Measurements from ENCODE around the gene DNAH14.

DNA sequence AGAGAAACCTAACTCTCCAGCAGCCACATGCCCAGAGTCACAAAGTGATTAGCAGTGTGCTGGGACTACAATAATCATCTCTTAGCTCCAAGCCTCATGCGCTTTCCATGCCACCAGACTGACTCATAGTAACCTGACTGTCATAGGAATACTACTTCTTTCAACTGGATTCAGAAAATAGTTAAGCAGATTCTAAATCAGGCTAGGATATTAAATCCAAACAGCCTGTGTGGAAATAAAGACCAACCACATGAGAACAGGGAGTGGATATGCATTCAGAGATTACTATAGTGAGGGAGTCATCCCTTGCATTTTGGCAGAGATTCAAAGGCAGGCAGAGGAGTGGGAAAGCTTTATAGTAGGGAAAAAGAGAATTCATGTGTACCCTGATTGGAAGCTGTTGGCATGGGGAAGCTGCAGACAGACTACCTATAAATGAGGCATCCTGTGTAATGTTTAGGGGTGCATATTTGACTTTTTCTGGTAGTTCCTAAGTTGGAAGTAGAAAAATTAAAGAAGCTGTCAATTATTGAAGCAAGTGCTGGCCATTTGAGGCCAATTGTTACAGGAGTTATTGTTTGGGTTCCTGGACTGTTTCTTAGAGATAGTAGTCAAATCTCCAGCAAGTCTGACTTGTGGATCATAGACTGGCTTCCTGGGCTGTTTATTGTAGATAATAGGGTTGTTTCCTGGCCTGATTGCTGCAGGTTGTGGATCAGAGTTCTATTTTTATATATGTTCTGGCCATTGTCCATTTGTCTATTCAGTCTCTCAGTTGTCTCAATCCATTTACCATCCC is 31.7 kb upstream of the DNAH14 start:
- TF ChIP-seq, protein P1, sequence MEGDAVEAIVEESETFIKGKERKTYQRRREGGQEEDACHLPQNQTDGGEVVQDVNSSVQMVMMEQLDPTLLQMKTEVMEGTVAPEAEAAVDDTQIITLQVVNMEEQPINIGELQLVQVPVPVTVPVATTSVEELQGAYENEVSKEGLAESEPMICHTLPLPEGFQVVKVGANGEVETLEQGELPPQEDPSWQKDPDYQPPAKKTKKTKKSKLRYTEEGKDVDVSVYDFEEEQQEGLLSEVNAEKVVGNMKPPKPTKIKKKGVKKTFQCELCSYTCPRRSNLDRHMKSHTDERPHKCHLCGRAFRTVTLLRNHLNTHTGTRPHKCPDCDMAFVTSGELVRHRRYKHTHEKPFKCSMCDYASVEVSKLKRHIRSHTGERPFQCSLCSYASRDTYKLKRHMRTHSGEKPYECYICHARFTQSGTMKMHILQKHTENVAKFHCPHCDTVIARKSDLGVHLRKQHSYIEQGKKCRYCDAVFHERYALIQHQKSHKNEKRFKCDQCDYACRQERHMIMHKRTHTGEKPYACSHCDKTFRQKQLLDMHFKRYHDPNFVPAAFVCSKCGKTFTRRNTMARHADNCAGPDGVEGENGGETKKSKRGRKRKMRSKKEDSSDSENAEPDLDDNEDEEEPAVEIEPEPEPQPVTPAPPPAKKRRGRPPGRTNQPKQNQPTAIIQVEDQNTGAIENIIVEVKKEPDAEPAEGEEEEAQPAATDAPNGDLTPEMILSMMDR (IDR thresholded peaks at IDR 0.05) = no peak
- TF ChIP-seq POLR2A (IDR thresholded peaks at IDR 0.05) (no peak), EP300 (IDR thresholded peaks at IDR 0.05) (no peak)
